GM18517 (cell line): ENCODE data around the gene HIC2.
"Not testable (repeated sequence)": the region's sequence is repeated elsewhere in the genome, so short reads cannot be mapped to it uniquely, and the experiment has no call there.

Experiments
- ATAC-seq: cut with Tn5 transposase; IDR thresholded peaks from one replicate; pipeline ENCODE4 v1.9.1; 2021; ENCODE audit warnings: mild to moderate bottlenecking, moderate library complexity; ENCODE audit not compliant: unreplicated experiment

The HIC2 gene

GRCh38 chr22:21417227-21417746, at the start of gene HIC2:
Gene HIC2 (plus strand): TSS chr22:21417371. CDS start chr22:21442832, 25,461 bp downstream.
- not testable (repeated sequence) for ATAC-seq

GRCh38 chr22:21368603-21369310, 48.4 kb upstream of the HIC2 start:
- ATAC-seq, result not testable (repeated sequence)

- ATAC-seq, result not testable (repeated sequence)
These were observed 41.3 kb upstream of the HIC2 start for GRCh38 chr22:21375880-21376279.

GRCh38 chr22:21383701-21384467, 33.3 kb upstream of the HIC2 start, which contains the start of gene RIMBP3B:
Gene RIMBP3B (plus strand): TSS chr22:21383751. CDS start chr22:21383859, 108 bp downstream.
- ATAC-seq, result not testable (repeated sequence)

GRCh38 chr22:21384468-21385357, 32.5 kb upstream of the HIC2 start:
- ATAC-seq, result not testable (repeated sequence)

- not testable (repeated sequence) for ATAC-seq
These were observed 27.7 kb upstream of the HIC2 start for GRCh38 chr22:21389480-21389879.

GRCh38 chr22:21390013-21390412, 27.2 kb upstream of the HIC2 start:
- ATAC-seq, result not testable (repeated sequence)

GRCh38 chr22:21394613-21395012, 22.6 kb upstream of the HIC2 start:
- ATAC-seq, result not testable (repeated sequence)

- not testable (repeated sequence) for ATAC-seq
These were observed 15.8 kb upstream of the HIC2 start for GRCh38 chr22:21401197-21401969.

GRCh38 chr22:21402763-21403314, 14.3 kb upstream of the HIC2 start:
- not testable (repeated sequence) for ATAC-seq

- not testable (repeated sequence) for ATAC-seq
These were observed 10.0 kb upstream of the HIC2 start for GRCh38 chr22:21407139-21407538.

- not testable (repeated sequence) for ATAC-seq
These were observed 9.4 kb upstream of the HIC2 start for GRCh38 chr22:21407792-21408191.

GRCh38 chr22:21416375-21416774, 796 bp upstream of the HIC2 start:
- not testable (repeated sequence) for ATAC-seq

- ATAC-seq, result not testable (repeated sequence)
These were observed 682 bp downstream of the HIC2 start for GRCh38 chr22:21417853-21418252.

GRCh38 chr22:21418974-21419638, 1.9 kb downstream of the HIC2 start:
- ATAC-seq, result not testable (repeated sequence)

- not testable (repeated sequence) for ATAC-seq
These were observed 3.1 kb downstream of the HIC2 start for GRCh38 chr22:21420180-21420763.

- not testable (repeated sequence) for ATAC-seq
These were observed 7.0 kb downstream of the HIC2 start for GRCh38 chr22:21424084-21424709.
